Progenitor cell of endocrine pancreas (in vitro differentiated cells): ENCODE results near the gene AFG1L. TPM values are rescaled to one million over a fixed set of nuclear protein-coding genes. Genes with fewer than 3 reads are reported as not detected.
"Not testable (repeated sequence)": the region's sequence is repeated elsewhere in the genome, so short reads cannot be mapped to it uniquely, and the experiment has no call there.

Experiments used
- DNase-seq: peaks from one replicate; pipeline ENCODE4 v3.0.0; 2021; ENCODE audit warnings: low spot score; ENCODE audit not compliant: unreplicated experiment
- H3K27ac Mint-ChIP-seq: 2 replicates; pipeline ENCODE4 v1.8.0; 2021; ENCODE audit warnings: mild to moderate bottlenecking, moderate library complexity, mixed read lengths
- H3K27me3 Mint-ChIP-seq: 2 replicates; pipeline ENCODE4 v1.8.0; 2021; ENCODE audit warnings: mixed read lengths
- H3K36me3 Mint-ChIP-seq: 2 replicates; pipeline ENCODE4 v1.8.0; 2022; ENCODE audit warnings: mixed read lengths; ENCODE audit not compliant: insufficient read depth
- H3K4me1 Mint-ChIP-seq: 2 replicates; pipeline ENCODE4 v1.8.0; 2021; ENCODE audit warnings: low read depth, mixed read lengths
- H3K4me3 Mint-ChIP-seq: 2 replicates; pipeline ENCODE4 v1.8.0; 2021; ENCODE audit warnings: low read depth, mild to moderate bottlenecking, moderate library complexity, mixed read lengths
- H3K9me3 Mint-ChIP-seq: 2 replicates; pipeline ENCODE4 v1.8.0; 2021; ENCODE audit warnings: low read depth, mixed read lengths
- CTCF ChIP-seq: fragments of 200-600 bp; sonication (generic); IDR thresholded peaks from one replicate; pipeline ENCODE4 v1.5.0; 2021; ENCODE audit warnings: antibody characterized with exemption, mild to moderate bottlenecking; ENCODE audit not compliant: unreplicated experiment
- total RNA-seq: library from RNA; stranded (reverse); gene quantifications from 2 replicates; pipeline ENCODE4 v1.2.1, GENCODE V29; 2021

AFG1L gene
- total RNA-seq, 1 donor from 2014 or later = 9.6 TPM

- no peak for DNase-seq
- Mint-ChIP-seq H3K4me3 (no peak overlapping the region), H3K4me1 (no peaks in the 10 kb centered on the region), H3K9me3 (peaks cover 10% of the 10 kb centered on the region), H3K27me3 (no peaks in the 10 kb centered on the region), H3K36me3 (peaks cover 15% of the 10 kb centered on the region), H3K27ac (no peak overlapping the region)
- TF ChIP-seq CTCF = no peak
Measured at GRCh38 chr6:108406943-108407342, 112.1 kb downstream of the AFG1L start.

- no peaks in the 10 kb centered on the region for H3K27me3 Mint-ChIP-seq
- H3K9me3 Mint-ChIP-seq = peaks cover 21% of the 10 kb centered on the region
- no peak overlapping the region for H3K27ac Mint-ChIP-seq
- TF ChIP-seq CTCF = no peak
- no peak for DNase-seq
- peaks cover 22% of the 10 kb centered on the region for H3K36me3 Mint-ChIP-seq
- no peak overlapping the region for H3K4me3 Mint-ChIP-seq
- H3K4me1 Mint-ChIP-seq = no peaks in the 10 kb centered on the region
Measured at GRCh38 chr6:108407904-108408827, 113.3 kb downstream of the AFG1L start.

- Mint-ChIP-seq H3K4me3 (no peak overlapping the region), H3K27me3 (no peaks in the 10 kb centered on the region), H3K36me3 (peaks cover 26% of the 10 kb centered on the region), H3K9me3 (peaks cover 28% of the 10 kb centered on the region), H3K4me1 (no peaks in the 10 kb centered on the region), H3K27ac (no peak overlapping the region)
- TF ChIP-seq CTCF = no peak
- DNase-seq = no peak
Measured at GRCh38 chr6:108408861-108409260, 114.0 kb downstream of the AFG1L start.

GRCh38 chr6:108416047-108416833, 121.4 kb downstream of the AFG1L start:
- H3K36me3 Mint-ChIP-seq = peaks cover 14% of the 10 kb centered on the region
- H3K27me3 Mint-ChIP-seq, DNase-seq, H3K27ac Mint-ChIP-seq, H3K4me3 Mint-ChIP-seq, H3K4me1 Mint-ChIP-seq: not testable (repeated sequence)
- H3K9me3 Mint-ChIP-seq = peaks cover 29% of the 10 kb centered on the region

- TF ChIP-seq CTCF = no peak
- H3K27ac Mint-ChIP-seq = no peak overlapping the region
- no peaks in the 10 kb centered on the region for H3K27me3 Mint-ChIP-seq
- no peak overlapping the region for H3K4me3 Mint-ChIP-seq
- peaks cover 11% of the 10 kb centered on the region for H3K36me3 Mint-ChIP-seq
- peaks cover 26% of the 10 kb centered on the region for H3K9me3 Mint-ChIP-seq
- H3K4me1 Mint-ChIP-seq = peaks cover 4% of the 10 kb centered on the region
- no peak for DNase-seq
Measured at GRCh38 chr6:108417027-108417426, 122.2 kb downstream of the AFG1L start.
